WTC11 (cell line): Measurements from ENCODE around the gene RFX5. TPM values are rescaled to one million over a fixed set of nuclear protein-coding genes. Genes with fewer than 3 reads are reported as not detected.
A peak's percentile ranks its signal among the peaks of the same experiment; 100 is the strongest.

Source experiments
- ATAC-seq: fragments of 200-7000 bp; cut with Tn5 transposase; 2 replicates; pipeline ENCODE4 v1.10.0; 2021; ENCODE audit warnings: mild to moderate bottlenecking, moderate library complexity
- CTCF ChIA-PET: fragments of 300-600 bp; sonication (Branson Sonifier 250); formaldehyde crosslinking; loops from one replicate; lab custom pipeline; 2021; ENCODE audit warnings: antibody characterized with exemption; lab: Charles Lee
- POLR2A ChIA-PET: fragments of 350-600 bp; sonication (Branson Sonifier 250); formaldehyde crosslinking; loops from one replicate; lab custom pipeline; 2021; ENCODE audit warnings: antibody characterized with exemption; lab: Charles Lee
- DNase-seq: peaks from one replicate; pipeline ENCODE4 v3.0.0; 2021; ENCODE audit warnings: low spot score
- H3K27ac Mint-ChIP-seq: 2 replicates; pipeline ENCODE4 v1.8.0; 2021; ENCODE audit warnings: mixed read lengths
- H3K27me3 Mint-ChIP-seq: 2 replicates; pipeline ENCODE4 v1.8.0; 2021; ENCODE audit warnings: low read depth, mild to moderate bottlenecking, moderate library complexity, mixed read lengths
- H3K36me3 Mint-ChIP-seq: 2 replicates; pipeline ENCODE4 v1.8.0; 2021; ENCODE audit warnings: mixed read lengths
- H3K4me1 Mint-ChIP-seq: 2 replicates; pipeline ENCODE4 v1.8.0; 2022; ENCODE audit warnings: mixed read lengths
- H3K4me3 Mint-ChIP-seq: 2 replicates; pipeline ENCODE4 v1.8.0; 2021; ENCODE audit warnings: mild to moderate bottlenecking, moderate library complexity, mixed read lengths
- H3K9me3 Mint-ChIP-seq: 2 replicates; pipeline ENCODE4 v1.8.0; 2021; ENCODE audit warnings: mixed read lengths
- E2F5 ChIP-seq: sonication (generic); formaldehyde crosslinking; IDR thresholded peaks from 2 replicates; pipeline ENCODE4 v1.8.1; 2022; ENCODE audit warnings: mild to moderate bottlenecking, moderate library complexity, missing genetic modification reagents
- FOXJ3 ChIP-seq: sonication (generic); formaldehyde crosslinking; IDR thresholded peaks from 2 replicates; pipeline ENCODE4 v1.9.0; 2021; ENCODE audit warnings: missing genetic modification reagents, mild to moderate bottlenecking, borderline replicate concordance
- MYBL2 ChIP-seq: sonication (generic); formaldehyde crosslinking; IDR thresholded peaks from 2 replicates; pipeline ENCODE4 v1.8.1; 2023; ENCODE audit warnings: mild to moderate bottlenecking, moderate library complexity, missing genetic modification reagents
- NFATC4 ChIP-seq: fragments of 250-450 bp; sonication (Bioruptor Pico); IDR thresholded peaks from 2 replicates; pipeline ENCODE4 v1.9.0; 2021; ENCODE audit warnings: mild to moderate bottlenecking
- NFE2L1 ChIP-seq: sonication (generic); formaldehyde crosslinking; IDR thresholded peaks from 2 replicates; pipeline ENCODE4 v1.8.1; 2023; ENCODE audit warnings: missing genetic modification reagents
- NR2C2 ChIP-seq: sonication (generic); formaldehyde crosslinking; IDR thresholded peaks from 2 replicates; pipeline ENCODE4 v1.8.0; 2022; ENCODE audit warnings: mild to moderate bottlenecking, missing genetic modification reagents
- OVOL2 ChIP-seq: fragments of 250-450 bp; sonication (Bioruptor Pico); IDR thresholded peaks from 2 replicates; pipeline ENCODE4 v1.9.0; 2021; ENCODE audit warnings: mild to moderate bottlenecking, borderline replicate concordance
- PRDM15 ChIP-seq: sonication (generic); formaldehyde crosslinking; IDR thresholded peaks from 2 replicates; pipeline ENCODE4 v1.8.0; 2022; ENCODE audit warnings: missing genetic modification reagents
- PRRX2 ChIP-seq: fragments of 250-450 bp; sonication (Bioruptor Pico); IDR thresholded peaks from 2 replicates; pipeline ENCODE4 v1.8.0; 2021; ENCODE audit warnings: mild to moderate bottlenecking
- RELA ChIP-seq: sonication (generic); formaldehyde crosslinking; IDR thresholded peaks from 2 replicates; pipeline ENCODE4 v1.8.1; 2022; ENCODE audit warnings: missing genetic modification reagents, mild to moderate bottlenecking, borderline replicate concordance
- RORB ChIP-seq: fragments of 250-450 bp; sonication (Bioruptor Pico); IDR thresholded peaks from 2 replicates; pipeline ENCODE4 v1.9.0; 2021; ENCODE audit warnings: mild to moderate bottlenecking
- ZNF138 ChIP-seq: sonication (generic); formaldehyde crosslinking; conservative IDR thresholded peaks from 2 replicates; pipeline ENCODE4 v1.8.1; 2022; ENCODE audit warnings: mild to moderate bottlenecking, moderate library complexity, missing genetic modification reagents
- ZNF219 ChIP-seq: sonication (generic); formaldehyde crosslinking; IDR thresholded peaks from 2 replicates; pipeline ENCODE4 v1.8.0; 2023; ENCODE audit warnings: missing genetic modification reagents, mild to moderate bottlenecking, borderline replicate concordance
- ZNF512 ChIP-seq: sonication (generic); formaldehyde crosslinking; IDR thresholded peaks from 2 replicates; pipeline ENCODE4 v1.8.1; 2022; ENCODE audit warnings: missing genetic modification reagents, borderline replicate concordance
- ZNF671 ChIP-seq: fragments of 250-450 bp; sonication (Bioruptor Pico); IDR thresholded peaks from 2 replicates; pipeline ENCODE4 v1.8.0; 2021; ENCODE audit warnings: mild to moderate bottlenecking
- total RNA-seq: library from RNA; stranded (reverse); gene quantifications from 3 replicates; pipeline ENCODE4 v1.2.3, GENCODE V29; 2021
- TF ChIP-seq, protein P1 (sequence below): sonication (generic); formaldehyde crosslinking; IDR thresholded peaks from 2 replicates; pipeline ENCODE4 v1.8.1; 2023; ENCODE audit warnings: mild to moderate bottlenecking, missing genetic modification reagents
- TF ChIP-seq, protein P2 (sequence below): fragments of 250-450 bp; sonication (Bioruptor Pico); IDR thresholded peaks from 2 replicates; pipeline ENCODE4 v1.9.0; 2021; ENCODE audit warnings: mild to moderate bottlenecking
- TF ChIP-seq, protein P3 (sequence below): fragments of 250-450 bp; sonication (Bioruptor Pico); IDR thresholded peaks from 2 replicates; pipeline ENCODE4 v1.9.0; 2021; ENCODE audit warnings: mild to moderate bottlenecking
- TF ChIP-seq, protein P4 (sequence below): sonication (generic); formaldehyde crosslinking; IDR thresholded peaks from 2 replicates; pipeline ENCODE4 v1.8.1; 2023; ENCODE audit warnings: mild to moderate bottlenecking, missing genetic modification reagents
- TF ChIP-seq, protein P5 (sequence below): sonication (generic); formaldehyde crosslinking; conservative IDR thresholded peaks from 2 replicates; pipeline ENCODE4 v1.8.1; 2022; ENCODE audit warnings: mild to moderate bottlenecking, missing genetic modification reagents

RFX5 gene
- total RNA-seq, 1 experiment from 2014 or later = 59.2 TPM

GRCh38 chr1:151325646-151326429 is 21.2 kb downstream of the RFX5 start:
- H3K4me1 Mint-ChIP-seq = peaks cover 13% of the 10 kb centered on the region
- H3K27ac Mint-ChIP-seq = peak overlapping the region; percentile 95; the same call in 1 of the 2 replicates
- no peak for ATAC-seq
- POLR2A ChIA-PET = interaction anchor here (2.0 kb wide), 1 partner anchor 43 kb away, joined by 23 read pairs; the partner anchor contains the start of gene ZNF687
- no peaks in the 10 kb centered on the region for H3K9me3 Mint-ChIP-seq
- no peak for DNase-seq
- H3K4me3 Mint-ChIP-seq = peak overlapping the region; percentile 87
- TF ChIP-seq, protein P1, sequence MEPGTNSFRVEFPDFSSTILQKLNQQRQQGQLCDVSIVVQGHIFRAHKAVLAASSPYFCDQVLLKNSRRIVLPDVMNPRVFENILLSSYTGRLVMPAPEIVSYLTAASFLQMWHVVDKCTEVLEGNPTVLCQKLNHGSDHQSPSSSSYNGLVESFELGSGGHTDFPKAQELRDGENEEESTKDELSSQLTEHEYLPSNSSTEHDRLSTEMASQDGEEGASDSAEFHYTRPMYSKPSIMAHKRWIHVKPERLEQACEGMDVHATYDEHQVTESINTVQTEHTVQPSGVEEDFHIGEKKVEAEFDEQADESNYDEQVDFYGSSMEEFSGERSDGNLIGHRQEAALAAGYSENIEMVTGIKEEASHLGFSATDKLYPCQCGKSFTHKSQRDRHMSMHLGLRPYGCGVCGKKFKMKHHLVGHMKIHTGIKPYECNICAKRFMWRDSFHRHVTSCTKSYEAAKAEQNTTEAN (CRISPR knock-in tag) = no peak
- no peak for TF ChIP-seq ZNF671 (CRISPR knock-in tag)
- no peak for TF ChIP-seq E2F5 (CRISPR knock-in tag)
- TF ChIP-seq, protein P2, sequence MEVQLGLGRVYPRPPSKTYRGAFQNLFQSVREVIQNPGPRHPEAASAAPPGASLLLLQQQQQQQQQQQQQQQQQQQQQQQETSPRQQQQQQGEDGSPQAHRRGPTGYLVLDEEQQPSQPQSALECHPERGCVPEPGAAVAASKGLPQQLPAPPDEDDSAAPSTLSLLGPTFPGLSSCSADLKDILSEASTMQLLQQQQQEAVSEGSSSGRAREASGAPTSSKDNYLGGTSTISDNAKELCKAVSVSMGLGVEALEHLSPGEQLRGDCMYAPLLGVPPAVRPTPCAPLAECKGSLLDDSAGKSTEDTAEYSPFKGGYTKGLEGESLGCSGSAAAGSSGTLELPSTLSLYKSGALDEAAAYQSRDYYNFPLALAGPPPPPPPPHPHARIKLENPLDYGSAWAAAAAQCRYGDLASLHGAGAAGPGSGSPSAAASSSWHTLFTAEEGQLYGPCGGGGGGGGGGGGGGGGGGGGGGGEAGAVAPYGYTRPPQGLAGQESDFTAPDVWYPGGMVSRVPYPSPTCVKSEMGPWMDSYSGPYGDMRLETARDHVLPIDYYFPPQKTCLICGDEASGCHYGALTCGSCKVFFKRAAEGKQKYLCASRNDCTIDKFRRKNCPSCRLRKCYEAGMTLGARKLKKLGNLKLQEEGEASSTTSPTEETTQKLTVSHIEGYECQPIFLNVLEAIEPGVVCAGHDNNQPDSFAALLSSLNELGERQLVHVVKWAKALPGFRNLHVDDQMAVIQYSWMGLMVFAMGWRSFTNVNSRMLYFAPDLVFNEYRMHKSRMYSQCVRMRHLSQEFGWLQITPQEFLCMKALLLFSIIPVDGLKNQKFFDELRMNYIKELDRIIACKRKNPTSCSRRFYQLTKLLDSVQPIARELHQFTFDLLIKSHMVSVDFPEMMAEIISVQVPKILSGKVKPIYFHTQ (CRISPR knock-in tag) = no peak
- no peak for TF ChIP-seq NFE2L1 (CRISPR knock-in tag)
- TF ChIP-seq ZNF219 (CRISPR knock-in tag) = no peak
- TF ChIP-seq, protein P3, sequence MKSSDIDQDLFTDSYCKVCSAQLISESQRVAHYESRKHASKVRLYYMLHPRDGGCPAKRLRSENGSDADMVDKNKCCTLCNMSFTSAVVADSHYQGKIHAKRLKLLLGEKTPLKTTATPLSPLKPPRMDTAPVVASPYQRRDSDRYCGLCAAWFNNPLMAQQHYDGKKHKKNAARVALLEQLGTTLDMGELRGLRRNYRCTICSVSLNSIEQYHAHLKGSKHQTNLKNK (CRISPR knock-in tag) = no peak
- no peak for TF ChIP-seq PRRX2 (CRISPR knock-in tag)
- no peak for TF ChIP-seq RORB (CRISPR knock-in tag)
- no peak for TF ChIP-seq ZNF512 (CRISPR knock-in tag)
- TF ChIP-seq NR2C2 (CRISPR knock-in tag) = no peak
- TF ChIP-seq NFATC4 (CRISPR knock-in tag) = no peak
- TF ChIP-seq, protein P4, sequence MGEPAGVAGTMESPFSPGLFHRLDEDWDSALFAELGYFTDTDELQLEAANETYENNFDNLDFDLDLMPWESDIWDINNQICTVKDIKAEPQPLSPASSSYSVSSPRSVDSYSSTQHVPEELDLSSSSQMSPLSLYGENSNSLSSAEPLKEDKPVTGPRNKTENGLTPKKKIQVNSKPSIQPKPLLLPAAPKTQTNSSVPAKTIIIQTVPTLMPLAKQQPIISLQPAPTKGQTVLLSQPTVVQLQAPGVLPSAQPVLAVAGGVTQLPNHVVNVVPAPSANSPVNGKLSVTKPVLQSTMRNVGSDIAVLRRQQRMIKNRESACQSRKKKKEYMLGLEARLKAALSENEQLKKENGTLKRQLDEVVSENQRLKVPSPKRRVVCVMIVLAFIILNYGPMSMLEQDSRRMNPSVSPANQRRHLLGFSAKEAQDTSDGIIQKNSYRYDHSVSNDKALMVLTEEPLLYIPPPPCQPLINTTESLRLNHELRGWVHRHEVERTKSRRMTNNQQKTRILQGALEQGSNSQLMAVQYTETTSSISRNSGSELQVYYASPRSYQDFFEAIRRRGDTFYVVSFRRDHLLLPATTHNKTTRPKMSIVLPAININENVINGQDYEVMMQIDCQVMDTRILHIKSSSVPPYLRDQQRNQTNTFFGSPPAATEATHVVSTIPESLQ (CRISPR knock-in tag) = no peak
- TF ChIP-seq, all 79 proteins: peak for 0
- Mint-ChIP-seq H3K27me3 (no peaks in the 10 kb centered on the region), H3K36me3 (peaks cover 17% of the 10 kb centered on the region)
- CTCF ChIA-PET = interaction anchor here (1.8 to 2.3 kb wide), 4 partner anchors 15 to 25 kb away, joined by 5 to 48 read pairs (median 18); no protein-coding TSS in a partner anchor

DNA sequence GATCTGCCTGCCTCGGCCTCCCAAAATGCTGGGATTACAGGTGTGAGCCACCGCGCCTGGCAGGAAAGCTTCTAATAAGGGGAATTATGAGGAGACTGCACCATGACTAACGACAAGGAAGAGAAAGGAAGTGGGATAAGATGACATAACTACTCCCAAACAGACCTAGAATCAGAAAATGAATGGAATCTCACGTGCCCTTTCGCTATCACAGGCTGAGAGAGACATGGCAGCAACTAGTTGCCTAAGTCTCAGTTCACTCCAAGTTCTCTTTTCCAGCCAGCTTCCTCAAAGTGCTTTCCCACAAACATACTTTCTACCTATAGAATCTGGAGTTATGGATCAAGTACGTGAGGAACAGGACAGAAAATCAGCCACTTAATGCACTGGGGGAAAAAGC is 21.8 kb downstream of the RFX5 start:
- Mint-ChIP-seq H3K27me3 (no peaks in the 10 kb centered on the region), H3K36me3 (peaks cover 17% of the 10 kb centered on the region), H3K9me3 (no peaks in the 10 kb centered on the region), H3K4me3 (peak overlapping the region; percentile 87; the same call in 1 of the 2 replicates), H3K4me1 (peaks cover 13% of the 10 kb centered on the region), H3K27ac (no peak overlapping the region)
- ChIA-PET POLR2A (no interaction called here), CTCF (interaction anchor here (1.8 kb wide), 2 partner anchors 15 to 24 kb away, joined by 5 to 6 read pairs; no protein-coding TSS in a partner anchor)
- DNase-seq = no peak
- no peak for ATAC-seq
- no peak for TF ChIP-seq RELA (CRISPR knock-in tag)
- TF ChIP-seq PRDM15 (CRISPR knock-in tag) = no peak
- TF ChIP-seq MYBL2 (CRISPR knock-in tag) = no peak
- no peak for TF ChIP-seq ZNF138 (CRISPR knock-in tag)
- no peak for TF ChIP-seq RORB (CRISPR knock-in tag)
- TF ChIP-seq OVOL2 (CRISPR knock-in tag) = no peak
- no peak for TF ChIP-seq FOXJ3 (CRISPR knock-in tag)
- TF ChIP-seq, protein P5, sequence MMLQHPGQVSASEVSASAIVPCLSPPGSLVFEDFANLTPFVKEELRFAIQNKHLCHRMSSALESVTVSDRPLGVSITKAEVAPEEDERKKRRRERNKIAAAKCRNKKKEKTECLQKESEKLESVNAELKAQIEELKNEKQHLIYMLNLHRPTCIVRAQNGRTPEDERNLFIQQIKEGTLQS (CRISPR knock-in tag) = no peak
